ENCODE data around the gene ARHGAP10.

GRCh38 chr4:148091896-148092295 is 360.0 kb downstream of the ARHGAP10 start:
- TF ChIP-seq, protein P1, sequence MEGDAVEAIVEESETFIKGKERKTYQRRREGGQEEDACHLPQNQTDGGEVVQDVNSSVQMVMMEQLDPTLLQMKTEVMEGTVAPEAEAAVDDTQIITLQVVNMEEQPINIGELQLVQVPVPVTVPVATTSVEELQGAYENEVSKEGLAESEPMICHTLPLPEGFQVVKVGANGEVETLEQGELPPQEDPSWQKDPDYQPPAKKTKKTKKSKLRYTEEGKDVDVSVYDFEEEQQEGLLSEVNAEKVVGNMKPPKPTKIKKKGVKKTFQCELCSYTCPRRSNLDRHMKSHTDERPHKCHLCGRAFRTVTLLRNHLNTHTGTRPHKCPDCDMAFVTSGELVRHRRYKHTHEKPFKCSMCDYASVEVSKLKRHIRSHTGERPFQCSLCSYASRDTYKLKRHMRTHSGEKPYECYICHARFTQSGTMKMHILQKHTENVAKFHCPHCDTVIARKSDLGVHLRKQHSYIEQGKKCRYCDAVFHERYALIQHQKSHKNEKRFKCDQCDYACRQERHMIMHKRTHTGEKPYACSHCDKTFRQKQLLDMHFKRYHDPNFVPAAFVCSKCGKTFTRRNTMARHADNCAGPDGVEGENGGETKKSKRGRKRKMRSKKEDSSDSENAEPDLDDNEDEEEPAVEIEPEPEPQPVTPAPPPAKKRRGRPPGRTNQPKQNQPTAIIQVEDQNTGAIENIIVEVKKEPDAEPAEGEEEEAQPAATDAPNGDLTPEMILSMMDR (IDR thresholded peaks at IDR 0.05): no peak
- TF ChIP-seq POLR2A (IDR thresholded peaks at IDR 0.05): no peak

Data from testis (tissue), 2 donors.